Activated T-cell treated with anti-CD3 and anti-CD28 coated beads, Interleukin-2, amount 50 U/mL, for 24 hours (primary cell): ENCODE data around the gene SRSF3.
"Not testable (repeated sequence)": the region's sequence is repeated elsewhere in the genome, so short reads cannot be mapped to it uniquely, and the experiment has no call there.

ENCODE experiments used
- DNase-seq: peaks from one replicate; pipeline ENCODE4 v3.0.0-alpha.2; 2020
- H3K27ac Mint-ChIP-seq: 2 replicates; pipeline ENCODE4 v1.8.0; 2020; ENCODE audit warnings: mild to moderate bottlenecking, mixed read lengths
- H3K27me3 Mint-ChIP-seq: 2 replicates; pipeline ENCODE4 v1.8.0; 2020; ENCODE audit warnings: mixed read lengths
- H3K36me3 Mint-ChIP-seq: 2 replicates; pipeline ENCODE4 v1.8.0; 2020; ENCODE audit warnings: low read depth, mixed read lengths
- H3K4me1 Mint-ChIP-seq: 2 replicates; pipeline ENCODE4 v1.8.0; 2020; ENCODE audit warnings: low read depth, mixed read lengths
- H3K4me3 Mint-ChIP-seq: 2 replicates; pipeline ENCODE4 v1.8.0; 2020; ENCODE audit warnings: mild to moderate bottlenecking, moderate library complexity, mixed read lengths
- H3K9me3 Mint-ChIP-seq: 2 replicates; pipeline ENCODE4 v1.8.0; 2020; ENCODE audit warnings: mixed read lengths

SRSF3 gene

GRCh38 chr6:36634317-36635108, 40.4 kb downstream of the SRSF3 start:
- no peak for DNase-seq
- Mint-ChIP-seq H3K4me3 (no peak overlapping the region), H3K27ac (no peak overlapping the region), H3K4me1 (no peaks in the 10 kb centered on the region), H3K36me3 (no peaks in the 10 kb centered on the region), H3K9me3 (no peaks in the 10 kb centered on the region), H3K27me3 (no peaks in the 10 kb centered on the region)

- no peaks in the 10 kb centered on the region for H3K4me1 Mint-ChIP-seq
- no peak for DNase-seq
- H3K9me3 Mint-ChIP-seq: no peaks in the 10 kb centered on the region
- no peaks in the 10 kb centered on the region for H3K36me3 Mint-ChIP-seq
- no peaks in the 10 kb centered on the region for H3K27me3 Mint-ChIP-seq
- no peak overlapping the region for H3K27ac Mint-ChIP-seq
- H3K4me3 Mint-ChIP-seq: no peak overlapping the region
Measured at GRCh38 chr6:36636283-36636682, 42.1 kb downstream of the SRSF3 start.

DNA sequence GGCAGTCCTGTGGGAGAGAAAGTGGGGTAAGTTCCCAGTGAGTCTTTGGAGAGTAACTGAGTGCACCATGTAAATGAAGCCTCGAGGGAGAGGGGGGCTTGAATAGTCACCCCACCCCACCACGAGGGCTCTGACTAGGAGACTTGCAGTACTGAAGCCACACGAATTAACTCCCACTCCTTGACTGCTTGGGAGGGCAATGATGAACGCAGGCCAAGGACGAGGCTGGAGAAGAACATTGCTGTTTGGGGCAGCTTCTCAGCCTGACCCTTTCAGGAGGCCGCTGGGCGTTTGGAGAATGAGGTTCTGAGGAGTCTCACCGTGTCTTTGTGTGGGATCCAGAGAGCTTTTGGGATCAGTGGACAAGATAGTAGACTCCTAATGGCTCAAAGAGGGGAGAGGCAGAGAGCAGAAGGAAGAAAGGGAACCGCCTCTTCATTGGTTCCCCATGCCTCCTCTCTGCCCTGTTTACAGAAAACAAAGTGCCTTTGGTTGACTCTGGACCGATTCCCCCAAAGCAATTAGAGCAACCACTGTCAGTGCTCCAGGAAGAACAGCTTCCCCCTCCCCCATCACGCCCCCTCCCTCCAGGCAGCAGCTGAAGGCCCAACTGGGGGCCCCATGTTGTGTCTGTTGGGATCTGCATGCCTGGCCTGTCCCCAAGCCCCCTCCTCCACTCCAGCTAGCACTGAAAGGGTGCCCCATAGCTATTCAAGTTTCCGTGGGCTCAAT, 42.7 kb downstream of the SRSF3 start:
- no peaks in the 10 kb centered on the region for H3K27me3 Mint-ChIP-seq
- no peak overlapping the region for H3K27ac Mint-ChIP-seq

GRCh38 chr6:36638579-36638978, 44.4 kb downstream of the SRSF3 start:
- Mint-ChIP-seq H3K36me3 (no peaks in the 10 kb centered on the region), H3K4me1 (no peaks in the 10 kb centered on the region), H3K27me3 (no peaks in the 10 kb centered on the region), H3K4me3 (no peak overlapping the region), H3K9me3 (no peaks in the 10 kb centered on the region), H3K27ac (no peak overlapping the region)
- DNase-seq: no peak

More for the DNA sequence above, 42.7 kb downstream of the SRSF3 start:
- DNase-seq: no peak
- Mint-ChIP-seq H3K4me3 (no peak overlapping the region), H3K9me3 (no peaks in the 10 kb centered on the region), H3K4me1 (no peaks in the 10 kb centered on the region), H3K36me3 (no peaks in the 10 kb centered on the region)

DNA sequence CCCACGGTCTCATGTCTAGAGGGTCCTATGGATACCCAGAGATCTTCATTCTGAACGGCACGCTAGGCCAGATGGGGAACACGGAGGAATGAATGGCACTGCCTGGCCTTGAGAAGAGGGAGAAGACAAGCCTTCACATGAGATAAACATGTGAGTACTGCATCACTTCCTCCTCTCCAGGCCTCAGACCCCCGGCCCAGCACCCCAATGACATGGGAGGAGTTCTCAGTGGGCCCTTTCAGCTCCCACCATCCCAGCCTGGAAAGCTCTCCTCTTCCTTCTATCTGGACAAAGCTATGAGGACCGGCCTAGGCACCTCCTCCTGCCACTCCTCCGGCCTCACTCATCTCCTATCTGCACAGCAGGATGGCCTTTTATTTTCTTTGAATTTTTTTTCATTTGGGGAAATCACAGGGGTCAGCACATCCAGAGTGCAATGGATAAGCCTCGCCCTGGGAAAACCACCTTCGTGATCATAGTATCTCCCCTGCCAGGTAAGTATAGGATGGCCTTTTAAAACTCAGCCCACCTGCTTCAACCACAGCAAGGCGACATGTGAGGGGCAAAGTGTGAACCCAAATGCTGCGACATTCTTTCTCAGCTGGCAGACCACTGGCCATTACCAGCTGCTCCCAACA, 45.1 kb downstream of the SRSF3 start:
- Mint-ChIP-seq H3K9me3 (no peaks in the 10 kb centered on the region), H3K4me3 (no peak overlapping the region), H3K27me3 (no peaks in the 10 kb centered on the region), H3K4me1 (no peaks in the 10 kb centered on the region), H3K27ac (no peak overlapping the region), H3K36me3 (no peaks in the 10 kb centered on the region)
- no peak for DNase-seq

DNA sequence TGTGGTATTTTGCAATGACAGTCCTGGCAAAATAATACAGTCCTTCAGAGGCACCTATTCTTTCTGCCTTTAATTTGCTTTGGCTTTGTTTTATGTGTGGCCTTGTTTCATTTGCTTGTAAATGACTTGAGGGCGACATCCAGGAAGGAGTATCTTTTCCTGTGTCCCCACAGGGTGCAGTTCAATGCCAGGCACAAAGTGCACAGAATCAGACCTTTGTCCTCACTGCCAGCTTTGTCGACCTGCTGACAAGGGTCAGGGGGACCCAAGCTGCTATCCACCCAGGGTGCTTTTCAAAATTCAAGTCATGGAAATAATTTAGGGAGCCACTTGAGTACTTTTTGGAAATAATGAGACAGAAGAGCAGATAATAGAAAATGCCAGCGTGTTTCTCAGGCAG, 47.4 kb downstream of the SRSF3 start:
- Mint-ChIP-seq H3K27me3 (no peaks in the 10 kb centered on the region), H3K4me1 (no peaks in the 10 kb centered on the region), H3K27ac (peak overlapping the region; percentile 37), H3K36me3 (no peaks in the 10 kb centered on the region), H3K9me3 (no peaks in the 10 kb centered on the region), H3K4me3 (no peak overlapping the region)
- DNase-seq: no peak

DNA sequence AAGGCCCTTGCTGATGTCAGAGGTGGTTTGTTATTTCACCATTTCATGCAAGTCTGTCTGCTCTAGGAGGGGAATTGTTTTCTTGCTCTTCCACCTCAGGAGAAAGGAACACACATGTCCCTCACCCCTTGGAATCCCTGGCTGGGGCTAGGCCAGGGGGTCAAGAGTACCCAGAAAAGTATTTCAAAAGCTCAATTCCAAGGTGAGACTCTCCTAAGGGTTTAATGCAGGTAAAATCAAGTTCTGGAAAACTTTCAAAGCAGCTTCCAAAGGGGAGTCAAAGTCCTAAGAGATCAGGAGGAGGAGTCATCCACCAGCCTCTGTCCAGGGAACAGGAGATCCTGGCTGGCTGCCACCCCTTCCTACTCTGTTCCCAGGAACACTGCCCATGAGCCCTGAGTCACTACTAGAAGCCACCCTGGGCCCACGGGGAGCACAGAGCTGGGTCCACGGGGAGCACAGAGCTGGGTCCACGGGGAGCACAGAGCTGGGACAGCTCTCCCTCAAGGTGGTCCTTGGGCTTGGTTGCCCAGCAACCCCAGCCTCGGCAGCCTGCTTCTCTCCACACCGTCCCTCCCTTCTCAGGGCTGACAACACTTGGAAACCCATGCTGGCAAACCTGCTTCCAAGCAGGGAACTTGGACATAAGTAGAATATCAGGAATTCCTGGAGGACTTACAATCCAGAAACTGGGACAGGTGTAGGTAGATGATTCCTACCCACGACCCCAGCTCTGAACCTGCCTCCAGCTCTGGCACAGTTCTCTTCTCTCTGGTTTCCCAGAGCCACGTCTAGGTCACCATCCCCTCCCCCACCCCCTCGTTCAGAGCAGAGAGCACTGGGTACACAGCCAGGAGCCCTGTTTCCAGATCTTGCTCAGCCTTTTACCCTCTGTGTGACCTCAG, 49.0 kb downstream of the SRSF3 start:
- no peaks in the 10 kb centered on the region for H3K27me3 Mint-ChIP-seq
- no peaks in the 10 kb centered on the region for H3K36me3 Mint-ChIP-seq
- no peak overlapping the region for H3K4me3 Mint-ChIP-seq
- no peaks in the 10 kb centered on the region for H3K9me3 Mint-ChIP-seq
- no peaks in the 10 kb centered on the region for H3K4me1 Mint-ChIP-seq
- H3K27ac Mint-ChIP-seq: no peak overlapping the region
- no peak for DNase-seq

GRCh38 chr6:36643977-36644376, 49.8 kb downstream of the SRSF3 start:
- no peak for DNase-seq
- Mint-ChIP-seq H3K4me1 (no peaks in the 10 kb centered on the region), H3K9me3 (no peaks in the 10 kb centered on the region), H3K27ac (no peak overlapping the region), H3K27me3 (no peaks in the 10 kb centered on the region), H3K4me3 (no peak overlapping the region), H3K36me3 (no peaks in the 10 kb centered on the region)

DNA sequence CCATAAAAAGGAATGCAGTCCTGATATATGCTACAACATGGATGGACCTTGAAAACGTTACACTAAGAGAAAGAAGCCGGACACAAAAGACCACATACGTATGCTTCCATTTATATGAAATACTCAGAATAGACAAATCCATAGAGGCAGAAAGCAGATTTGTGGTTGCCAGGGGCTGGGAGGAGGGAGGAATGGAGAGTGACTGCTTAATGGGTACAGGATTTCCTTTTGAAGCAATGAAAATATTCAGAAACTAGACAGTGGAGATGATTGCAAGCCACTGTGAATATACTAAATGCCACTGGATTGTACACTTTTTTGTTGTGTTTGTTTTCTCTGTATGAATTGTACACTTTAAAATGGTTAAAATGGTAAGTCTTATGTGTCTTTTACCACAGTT, 54.9 kb downstream of the SRSF3 start:
- Mint-ChIP-seq H3K27me3 (peaks cover 9% of the 10 kb centered on the region), H3K27ac (no peak overlapping the region)

GRCh38 chr6:36649701-36650484, 55.7 kb downstream of the SRSF3 start:
- H3K27me3 Mint-ChIP-seq: peaks cover 10% of the 10 kb centered on the region
- no peak for DNase-seq
- no peaks in the 10 kb centered on the region for H3K36me3 Mint-ChIP-seq
- no peak overlapping the region for H3K27ac Mint-ChIP-seq
- H3K9me3 Mint-ChIP-seq: no peaks in the 10 kb centered on the region
- H3K4me3 Mint-ChIP-seq: no peak overlapping the region
- H3K4me1 Mint-ChIP-seq: no peaks in the 10 kb centered on the region

More for the DNA sequence above, 54.9 kb downstream of the SRSF3 start:
- no peak overlapping the region for H3K4me3 Mint-ChIP-seq
- no peaks in the 10 kb centered on the region for H3K36me3 Mint-ChIP-seq
- H3K4me1 Mint-ChIP-seq: no peaks in the 10 kb centered on the region
- H3K9me3 Mint-ChIP-seq: no peaks in the 10 kb centered on the region
- DNase-seq: no peak

DNA sequence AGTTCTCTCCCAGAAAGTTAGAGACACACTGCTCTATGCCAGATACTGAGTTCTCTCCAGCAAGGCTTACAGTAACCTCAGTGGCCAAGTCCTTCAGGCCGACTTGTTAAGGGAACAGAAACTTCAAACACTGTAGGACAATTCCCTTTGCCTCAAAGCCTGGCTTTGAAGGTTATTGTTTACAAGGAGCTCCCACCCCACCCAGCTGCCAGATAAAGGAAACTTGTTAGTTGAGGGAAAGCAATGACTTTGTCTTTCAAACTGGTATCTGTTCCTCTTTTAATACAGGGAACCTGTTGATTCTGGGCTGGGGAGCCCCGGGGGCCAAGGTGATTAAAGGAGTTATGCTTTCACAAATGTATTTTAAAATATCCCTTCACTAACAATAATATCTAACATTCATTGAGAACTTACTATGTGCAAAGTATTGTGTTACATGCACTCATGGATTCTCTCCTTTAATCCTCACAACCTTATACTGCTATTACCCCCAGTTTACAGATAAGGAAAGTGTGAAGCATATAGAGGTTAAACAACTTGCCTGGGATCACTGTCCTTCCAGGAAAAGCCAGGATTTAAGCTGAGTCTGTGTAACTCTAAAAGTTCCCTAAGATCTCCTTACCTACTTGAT, 56.8 kb downstream of the SRSF3 start:
- H3K4me3 Mint-ChIP-seq: no peak overlapping the region
- DNase-seq: no peak
- H3K4me1 Mint-ChIP-seq: no peaks in the 10 kb centered on the region
- H3K27ac Mint-ChIP-seq: no peak overlapping the region
- H3K9me3 Mint-ChIP-seq: no peaks in the 10 kb centered on the region
- H3K36me3 Mint-ChIP-seq: no peaks in the 10 kb centered on the region
- peaks cover 21% of the 10 kb centered on the region for H3K27me3 Mint-ChIP-seq

DNA sequence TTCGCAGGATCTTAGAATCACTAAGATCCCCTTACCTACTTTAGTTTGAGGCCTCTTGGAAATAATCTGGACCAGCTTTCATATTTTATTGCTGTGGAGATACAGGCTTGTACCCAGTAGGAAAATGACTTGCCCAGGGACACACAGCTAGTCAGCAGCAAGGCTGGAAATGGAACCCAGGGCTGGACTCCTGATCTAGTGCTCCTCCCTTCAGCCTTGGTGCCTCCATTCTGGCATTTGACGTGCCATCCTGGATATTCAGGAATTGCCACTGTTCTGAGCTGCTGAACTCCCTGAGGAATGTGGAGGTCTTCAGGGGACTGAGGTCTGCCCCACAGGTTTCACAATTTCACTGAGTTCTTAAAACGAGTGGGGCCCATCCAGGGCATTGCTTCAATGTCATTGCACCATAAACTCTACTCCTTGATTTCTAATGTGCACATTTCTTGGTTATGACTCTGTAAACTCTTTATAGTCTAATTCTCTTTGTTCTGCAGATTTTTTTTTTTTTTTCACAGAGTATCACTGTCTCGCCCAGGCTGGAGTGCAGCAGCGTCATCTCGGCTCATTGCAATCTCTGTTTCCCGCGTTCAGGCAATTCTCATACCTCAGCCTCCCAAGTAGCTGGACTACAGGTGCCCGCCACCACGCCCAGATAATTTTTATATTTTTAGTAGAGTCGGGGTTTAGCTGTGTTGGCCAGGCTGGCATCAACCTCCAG, 57.7 kb downstream of the SRSF3 start:
- Mint-ChIP-seq H3K4me3 (no peak overlapping the region), H3K27ac (no peak overlapping the region), H3K9me3 (no peaks in the 10 kb centered on the region), H3K4me1 (no peaks in the 10 kb centered on the region), H3K27me3 (peaks cover 26% of the 10 kb centered on the region), H3K36me3 (no peaks in the 10 kb centered on the region)
- DNase-seq: no peak

DNA sequence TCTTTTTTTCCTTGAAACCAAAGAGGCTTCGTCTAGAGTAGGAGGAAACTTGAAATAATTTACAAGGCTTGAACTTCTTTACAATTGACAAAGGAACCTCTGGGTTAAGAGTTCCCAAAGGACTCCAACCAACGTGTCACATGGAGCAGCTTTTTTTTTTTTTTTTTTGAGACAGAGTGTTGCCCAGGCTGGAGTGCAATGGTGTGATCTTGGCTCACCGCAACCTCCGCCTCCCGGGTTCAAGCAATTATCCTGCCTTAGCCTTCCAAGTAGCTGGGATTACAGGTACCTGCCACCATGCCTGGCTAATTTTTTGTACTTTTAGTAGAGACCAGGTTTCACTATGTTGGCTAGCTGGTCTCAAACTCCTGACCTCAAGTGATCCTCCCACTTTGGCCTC, 60.3 kb downstream of the SRSF3 start:
- H3K9me3 Mint-ChIP-seq, H3K4me3 Mint-ChIP-seq, H3K36me3 Mint-ChIP-seq, DNase-seq, H3K27ac Mint-ChIP-seq, H3K4me1 Mint-ChIP-seq: not testable (repeated sequence)
- H3K27me3 Mint-ChIP-seq: peaks cover 35% of the 10 kb centered on the region
